GM10266 (cell line): ENCODE results near the gene TLR8.
"Not testable (repeated sequence)": the region's sequence is repeated elsewhere in the genome, so short reads cannot be mapped to it uniquely, and the experiment has no call there.

ENCODE experiments used
- DNase-seq: peaks from one replicate; pipeline ENCODE4 v3.0.0; 2012; ENCODE audit errors: extremely low spot score
- CTCF ChIP-seq: IDR thresholded peaks from 2 replicates; pipeline ENCODE4 v1.5.1; 2012; ENCODE audit warnings: mild to moderate bottlenecking, low read depth; ENCODE audit not compliant: control insufficient read depth, insufficient read depth; ENCODE audit errors: missing control alignments

TLR8 gene

DNA sequence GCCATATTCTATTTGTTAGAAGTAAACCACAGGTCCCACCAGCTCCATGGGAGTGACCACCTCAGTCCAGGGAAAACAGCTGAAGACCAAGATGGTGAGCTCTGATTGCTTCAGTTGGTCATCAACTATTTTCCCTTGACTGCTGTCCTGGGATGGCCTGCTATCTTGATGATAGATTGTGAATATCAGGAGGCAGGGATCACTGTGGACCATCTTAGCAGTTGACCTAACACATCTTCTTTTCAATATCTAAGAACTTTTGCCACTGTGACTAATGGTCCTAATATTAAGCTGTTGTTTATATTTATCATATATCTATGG is 16.1 kb downstream of the TLR8 start:
- DNase-seq, result no peak
- no peak for TF ChIP-seq CTCF

- TF ChIP-seq CTCF, result no peak
- no peak for DNase-seq
These were observed 23.3 kb downstream of the TLR8 start for GRCh38 chrX:12929701-12930100.

- TF ChIP-seq CTCF, result no peak
These were observed 23.7 kb downstream of the TLR8 start for GRCh38 chrX:12930150-12930549.

DNA sequence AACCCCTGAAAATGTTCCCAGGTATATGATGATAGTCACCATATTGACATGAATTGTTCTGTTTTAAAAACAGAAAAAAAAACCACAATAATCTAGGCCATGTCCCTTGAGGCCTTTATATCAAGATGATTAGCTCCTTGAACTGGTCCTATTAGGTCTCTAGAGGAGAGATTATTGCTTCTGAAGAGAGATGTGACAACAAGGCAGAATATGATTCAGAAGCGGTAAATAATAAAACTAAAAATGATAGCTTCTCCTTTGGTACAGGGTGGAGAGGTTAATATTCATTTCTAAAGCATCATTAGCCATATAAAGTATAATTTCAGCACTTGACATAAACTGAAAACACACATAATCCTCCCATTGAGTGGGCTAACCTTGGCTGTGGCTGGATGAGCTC is 25.8 kb downstream of the TLR8 start:
- DNase-seq, result no peak
- TF ChIP-seq CTCF, result no peak

More at GRCh38 chrX:12930150-12930549, 23.7 kb downstream of the TLR8 start:
- no peak for DNase-seq

DNA sequence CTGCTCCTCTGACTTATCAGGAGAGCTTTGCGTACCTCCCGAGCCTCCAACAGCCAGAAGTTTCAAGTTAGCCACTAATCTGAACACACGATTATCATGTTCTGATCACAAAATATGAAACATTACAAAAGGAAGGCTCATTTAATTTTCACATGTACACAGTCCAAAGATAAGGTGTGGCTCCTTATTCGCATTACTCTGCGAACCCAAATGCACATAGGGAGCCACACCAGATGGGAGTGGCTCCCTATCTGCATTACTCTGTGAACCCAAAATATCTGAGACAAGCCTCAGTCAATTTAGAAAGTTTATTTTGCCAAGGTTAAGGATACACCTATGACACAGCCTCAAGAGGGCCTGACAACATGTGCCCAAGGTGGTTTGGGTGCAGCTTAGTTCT is 28.4 kb downstream of the TLR8 start:
- no peak for DNase-seq
- TF ChIP-seq CTCF, result no peak

GRCh38 chrX:12936947-12937346 is 30.5 kb downstream of the TLR8 start:
- no peak for TF ChIP-seq CTCF
- DNase-seq, result no peak

DNA sequence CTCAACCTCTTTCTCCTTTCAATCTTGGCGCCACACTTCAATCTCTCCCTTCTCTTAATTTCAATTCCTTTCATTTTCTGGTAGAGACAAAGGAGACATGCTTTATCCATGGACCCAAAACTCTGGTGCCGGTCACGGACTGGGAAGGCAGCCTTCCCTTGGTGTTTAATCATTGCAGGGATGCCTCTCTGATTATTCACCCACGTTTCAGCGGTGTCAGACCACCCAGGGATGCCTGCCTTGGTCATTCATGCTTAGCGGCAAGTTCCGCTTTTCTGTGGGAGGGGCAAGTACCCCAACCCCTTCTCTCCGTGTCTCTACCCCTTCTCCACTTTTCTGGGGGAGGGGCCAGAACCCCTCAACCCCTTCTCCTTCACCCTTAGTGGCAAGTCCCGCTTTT is 34.1 kb downstream of the TLR8 start:
- DNase-seq, result not testable (repeated sequence)

DNA sequence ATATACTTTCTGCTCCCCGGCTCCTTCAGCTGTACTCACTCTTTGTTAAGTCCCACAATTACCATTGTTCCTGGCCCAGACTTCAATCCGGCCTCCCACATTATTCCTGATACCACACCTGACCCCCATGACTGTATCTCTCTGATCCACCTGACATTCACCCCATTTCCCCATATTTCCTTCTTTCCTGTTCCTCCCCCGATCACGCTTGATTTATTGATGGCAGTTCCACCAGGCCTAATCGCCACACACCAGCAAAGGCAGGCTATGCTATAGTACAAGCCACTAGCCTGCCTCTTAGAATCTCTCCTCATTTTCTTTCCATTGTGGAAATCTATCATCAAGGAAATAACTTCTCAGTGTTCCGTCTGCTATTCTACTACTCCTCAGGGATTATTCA is 37.2 kb downstream of the TLR8 start:
- not testable (repeated sequence) for DNase-seq

DNA sequence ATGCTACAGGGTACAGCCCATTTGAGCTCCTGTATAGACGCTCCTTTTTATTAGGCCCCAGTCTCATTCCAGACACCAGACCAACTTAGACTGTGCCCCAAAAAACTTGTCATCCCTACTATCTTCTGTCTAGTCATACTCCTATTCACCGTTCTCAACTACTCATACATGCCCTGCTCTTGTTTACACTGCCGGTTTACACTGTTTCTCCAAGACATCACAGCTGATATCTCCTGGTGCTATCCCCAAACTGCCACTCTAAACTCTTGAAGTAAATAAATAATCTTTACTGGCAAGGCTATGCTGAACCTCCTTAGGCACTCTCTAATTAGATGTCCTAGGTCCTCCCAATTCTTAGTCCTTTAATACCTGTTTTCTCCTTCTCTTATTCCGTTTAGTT is 38.0 kb downstream of the TLR8 start:
- DNase-seq, result not testable (repeated sequence)
